Endothelial cell of umbilical vein (primary cell): Measurements from ENCODE around the gene TOP2B. TPM values are rescaled to one million over a fixed set of nuclear protein-coding genes. Genes with fewer than 3 reads are reported as not detected.

Experiments
- BruUV-seq: library from RNA; stranded (reverse); fragments of 400-500 nt; replicated peaks from 2 replicates; lab custom pipeline; 2021; lab: Mats Ljungman, UMichigan
- CTCF ChIA-PET: fragments of 300-600, 350-600 bp; sonication (Branson Sonifier 250); formaldehyde crosslinking; loops from one replicate; lab custom pipeline; 2021; ENCODE audit warnings: antibody characterized with exemption, inconsistent platforms; lab: Charles Lee
- POLR2A ChIA-PET: fragments of 300-600, 350-600 bp; sonication (Branson Sonifier 250); formaldehyde crosslinking; loops from one replicate; lab custom pipeline; 2021; ENCODE audit warnings: antibody characterized with exemption, inconsistent platforms; lab: Charles Lee
- DNase-seq: peaks from one replicate; pipeline ENCODE4 v3.0.0-alpha.2; 2011; ENCODE audit warnings: low read depth, low spot score
- FAIRE-seq: peaks from 2 replicates; lab custom pipeline; 2011; peaks lifted over from hg19 to GRCh38; lab: Jason Lieb, UNC
- H2AFZ ChIP-seq: 2 replicates; pipeline ENCODE4 v1.6.0; 2012; ENCODE audit warnings: low read depth, low read length, control low read depth, inconsistent platforms
- H3K27ac ChIP-seq: 2 replicates; pipeline ENCODE4 v1.5.1; 2011; ENCODE audit warnings: low read depth, mild to moderate bottlenecking, control low read depth, low read length, moderate library complexity; ENCODE audit not compliant: insufficient read depth
- H3K27me3 ChIP-seq, 2 experiments: 2 replicates each; pipeline versions ENCODE4 v1.6.0 to v1.6.1; 2011; ENCODE audit warnings: low read length in 2 of 2, mixed read lengths in 1 of 2; ENCODE audit not compliant: control insufficient read depth in 2 of 2, insufficient read depth in 2 of 2
- H3K36me3 ChIP-seq, 2 experiments: 2 replicates in 1 of 2; 3 replicates in 1 of 2; pipeline ENCODE4 v1.5.1; 2011; ENCODE audit warnings: low read length in 2 of 2, mild to moderate bottlenecking in 1 of 2, moderate library complexity in 1 of 2; ENCODE audit not compliant: control insufficient read depth in 2 of 2, insufficient read depth in 2 of 2; ENCODE audit errors: extremely low read depth in 1 of 2
- H3K4me1 ChIP-seq: 3 replicates; pipeline ENCODE4 v1.5.1; 2011; ENCODE audit warnings: mild to moderate bottlenecking, low read length; ENCODE audit not compliant: control insufficient read depth, insufficient read depth; ENCODE audit errors: extremely low read depth
- H3K4me2 ChIP-seq: 2 replicates; pipeline ENCODE4 v1.6.1; 2011; ENCODE audit warnings: low read length, control low read depth, mixed read lengths; ENCODE audit not compliant: insufficient read depth
- H3K4me3 ChIP-seq, 3 experiments: fragments of 200-600 bp in 1 of 3; sonication (generic), shearing (Covaris generic) in 1 of 3; replicated peaks in 1 of 3; 2 replicates each; pipeline ENCODE4 v1.5.1; 2011 to 2016; ENCODE audit warnings: control low read depth in 3 of 3, low read length in 3 of 3, mild to moderate bottlenecking in 2 of 3, inconsistent platforms in 1 of 3, low read depth in 1 of 3, moderate library complexity in 1 of 3; ENCODE audit not compliant: insufficient read depth in 1 of 3
- H3K79me2 ChIP-seq: 2 replicates; pipeline ENCODE4 v1.6.0; 2012; ENCODE audit warnings: low read length, inconsistent platforms; ENCODE audit not compliant: control insufficient read depth, insufficient read depth
- H3K9ac ChIP-seq: replicated peaks from 2 replicates; pipeline ENCODE3; 2011; ENCODE audit warnings: low read length, control low read depth; ENCODE audit not compliant: insufficient read depth; ENCODE audit errors: extremely low read depth
- H3K9me1 ChIP-seq: replicated peaks from 3 replicates; pipeline ENCODE4 v1.6.0; 2011; ENCODE audit warnings: mild to moderate bottlenecking, low read length; ENCODE audit not compliant: control insufficient read depth, insufficient read depth; ENCODE audit errors: extremely low read depth
- H3K9me3 ChIP-seq: replicated peaks from 2 replicates; pipeline ENCODE4 v1.5.1; 2012; ENCODE audit warnings: low read length, inconsistent platforms; ENCODE audit not compliant: control insufficient read depth, insufficient read depth
- H4K20me1 ChIP-seq: replicated peaks from 2 replicates; pipeline ENCODE3; 2011; ENCODE audit warnings: mild to moderate bottlenecking, low read length; ENCODE audit not compliant: control insufficient read depth, insufficient read depth; ENCODE audit errors: extremely low read depth
- EZH2 ChIP-seq: IDR thresholded peaks from 2 replicates; pipeline ENCODE4 v1.6.1; 2012; ENCODE audit warnings: borderline replicate concordance, low read depth, mild to moderate bottlenecking, moderate library complexity, low read length, inconsistent platforms; ENCODE audit not compliant: severe bottlenecking
- FOS ChIP-seq: IDR thresholded peaks from 2 replicates; pipeline ENCODE4 v1.6.1; 2011; ENCODE audit warnings: mild to moderate bottlenecking, low read length, moderate library complexity, borderline replicate concordance; ENCODE audit not compliant: insufficient read depth
- GATA2 ChIP-seq: IDR thresholded peaks from 2 replicates; pipeline ENCODE4 v1.7.0; 2011; ENCODE audit warnings: low read depth, mild to moderate bottlenecking, moderate library complexity, mixed read lengths, low read length; ENCODE audit not compliant: insufficient read length, insufficient read depth
- JUN ChIP-seq: IDR thresholded peaks from 2 replicates; pipeline ENCODE4 v1.6.1; 2011; ENCODE audit warnings: borderline replicate concordance, low read depth; ENCODE audit not compliant: insufficient read length, insufficient read depth
- dilution Hi-C: fragments of 300-500 bp; cut with MboI; formaldehyde crosslinking; loops from one replicate; pipeline ENCODE4 v1.15.0; 2019; ENCODE audit warnings: low sequenced_read_pairs; ENCODE audit not compliant: extremely low pct_ligation_motif_present
- intact Hi-C: fragments of 100-400 bp; cut with micrococcal nuclease; formaldehyde crosslinking; loops from one replicate; pipeline ENCODE4 v1.10.0; 2022
- polyA plus RNA-seq, 4 experiments: library from polyadenylated mRNA; depleted of rRNA in 3 of 4; stranded (reverse) in 3 of 4; unstranded in 1 of 4; fragments of >200 nt; gene quantifications; 2 replicates each; pipeline versions ENCODE4 v1.2.1 to v1.2.3, GENCODE V29; 2011 to 2012; ENCODE audit warnings: missing spikeins in 1 of 4
- total RNA-seq: library from RNA; stranded (reverse); gene quantifications from 2 replicates; pipeline ENCODE4 v1.2.3, GENCODE V29; 2021
- TF ChIP-seq, protein P1 (sequence below), 2 donors: IDR thresholded peaks; 1 replicate in 1 of 2; 2 replicates in 1 of 2; pipeline ENCODE4 v1.5.1; 2011; ENCODE audit warnings: low read length in 2 of 2, mild to moderate bottlenecking in 2 of 2, moderate library complexity in 2 of 2, control low read depth in 1 of 2, inconsistent platforms in 1 of 2, low read depth in 1 of 2; ENCODE audit not compliant: insufficient read depth in 1 of 2; ENCODE audit errors: extremely low read depth in 1 of 2
- TF ChIP-seq, protein P2 (sequence below): IDR thresholded peaks from 2 replicates; pipeline ENCODE4 v1.6.1; 2011; ENCODE audit not compliant: insufficient read depth, insufficient read length

TOP2B gene
- total and polyA plus RNA-seq, 2 donors (not counting 3 experiments of a cell fraction or from before 2014, with no cell fraction given), result 20.4 to 98.9 TPM

DNA sequence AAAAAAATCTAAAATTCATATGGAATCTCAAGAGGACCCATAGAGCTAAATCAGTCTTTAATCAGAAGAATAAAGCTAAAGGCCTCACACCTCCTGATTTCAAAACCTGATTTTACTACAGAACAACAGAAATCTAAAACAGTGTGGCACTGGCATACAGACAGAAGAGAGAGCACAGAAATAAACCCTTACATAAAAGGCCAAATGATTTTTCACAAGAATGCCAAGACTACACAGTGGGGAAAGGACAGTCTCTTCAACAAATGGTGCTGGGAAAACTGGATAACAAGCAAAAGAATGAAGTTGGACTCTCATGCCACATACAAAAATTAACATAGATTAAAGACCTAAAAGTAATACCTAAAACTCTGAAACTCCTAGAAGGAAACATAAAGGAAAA is 10.1 kb downstream of the TOP2B start:
- ChIA-PET CTCF (interaction anchor here (1.7 kb wide), 1 partner anchor 203 kb away, joined by 5 read pairs; no protein-coding TSS in a partner anchor), POLR2A (no interaction called here)
- H3K4me2 ChIP-seq, result no peak overlapping the region
- FAIRE-seq, result no peak
- BruUV-seq, result no TSS peak
- H3K4me1 ChIP-seq, result no peaks in the 10 kb centered on the region
- no peak overlapping the region for H3K27ac ChIP-seq
- intact Hi-C loops (no loop called here), dilution Hi-C loops (no loop called here)
- H3K36me3 ChIP-seq, result no peaks in the 10 kb centered on the region
- H3K79me2 ChIP-seq, result peaks cover 87% of the 10 kb centered on the region
- no peaks in the 10 kb centered on the region for H3K9me1 ChIP-seq
- TF ChIP-seq GATA2, result no peak
- no peak for TF ChIP-seq JUN
- TF ChIP-seq, protein P1, sequence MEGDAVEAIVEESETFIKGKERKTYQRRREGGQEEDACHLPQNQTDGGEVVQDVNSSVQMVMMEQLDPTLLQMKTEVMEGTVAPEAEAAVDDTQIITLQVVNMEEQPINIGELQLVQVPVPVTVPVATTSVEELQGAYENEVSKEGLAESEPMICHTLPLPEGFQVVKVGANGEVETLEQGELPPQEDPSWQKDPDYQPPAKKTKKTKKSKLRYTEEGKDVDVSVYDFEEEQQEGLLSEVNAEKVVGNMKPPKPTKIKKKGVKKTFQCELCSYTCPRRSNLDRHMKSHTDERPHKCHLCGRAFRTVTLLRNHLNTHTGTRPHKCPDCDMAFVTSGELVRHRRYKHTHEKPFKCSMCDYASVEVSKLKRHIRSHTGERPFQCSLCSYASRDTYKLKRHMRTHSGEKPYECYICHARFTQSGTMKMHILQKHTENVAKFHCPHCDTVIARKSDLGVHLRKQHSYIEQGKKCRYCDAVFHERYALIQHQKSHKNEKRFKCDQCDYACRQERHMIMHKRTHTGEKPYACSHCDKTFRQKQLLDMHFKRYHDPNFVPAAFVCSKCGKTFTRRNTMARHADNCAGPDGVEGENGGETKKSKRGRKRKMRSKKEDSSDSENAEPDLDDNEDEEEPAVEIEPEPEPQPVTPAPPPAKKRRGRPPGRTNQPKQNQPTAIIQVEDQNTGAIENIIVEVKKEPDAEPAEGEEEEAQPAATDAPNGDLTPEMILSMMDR (IDR thresholded peaks at IDR 0.05; ENCODE audit: extremely low read depth in 1 of 2, insufficient read depth in 1 of 2, low read depth in 1 of 2, low read length in 2 of 2), result no peak
- no peak for TF ChIP-seq EZH2
- TF ChIP-seq, protein P2, sequence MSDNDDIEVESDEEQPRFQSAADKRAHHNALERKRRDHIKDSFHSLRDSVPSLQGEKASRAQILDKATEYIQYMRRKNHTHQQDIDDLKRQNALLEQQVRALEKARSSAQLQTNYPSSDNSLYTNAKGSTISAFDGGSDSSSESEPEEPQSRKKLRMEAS, result no peak
- no peak for TF ChIP-seq FOS
- no peak for DNase-seq
- no peaks in the 10 kb centered on the region for H3K9me3 ChIP-seq
- H2AFZ ChIP-seq, result no peak overlapping the region
- no peak overlapping the region for H3K9ac ChIP-seq
- H3K27me3 ChIP-seq, result no peaks in the 10 kb centered on the region
- H4K20me1 ChIP-seq, result peaks cover 19% of the 10 kb centered on the region
- no peak overlapping the region for H3K4me3 ChIP-seq
